K562 (cell line): Measurements from ENCODE around the gene JAKMIP1. TPM values are rescaled to one million over a fixed set of nuclear protein-coding genes. Genes with fewer than 3 reads are reported as not detected.

ENCODE experiments used
- ATAC-seq: fragments of 200-7000 bp; cut with Tn5 transposase; 3 replicates; pipeline ENCODE4 v1.9.1; 2020; ENCODE audit warnings: moderate library complexity
- BruUV-seq: library from RNA; stranded (reverse); fragments of 400-500 nt; replicated peaks from 2 replicates; lab custom pipeline; 2021; lab: Mats Ljungman, UMichigan
- CTCF ChIA-PET: fragments of 300-600 bp; formaldehyde crosslinking; extraction: SDS; loops from one replicate; lab custom pipeline; 2021; ENCODE audit warnings: low intra/inter-chr PET ratio; lab: Yijun Ruan, JAX
- POLR2A ChIA-PET: fragments of 300-600, 350-650 bp; sonication (Branson Sonifier 250); formaldehyde crosslinking; extraction: SDS; loops from one replicate; lab custom pipeline; 2021; ENCODE audit warnings: antibody characterized with exemption, inconsistent platforms; lab: Yijun Ruan, JAX
- DNase-seq, 4 experiments: peaks; one replicate each; pipeline versions ENCODE4 v3.0.0 to v3.0.0-alpha.2; 2011 to 2018; ENCODE audit warnings: low spot score in 3 of 4, mixed read lengths in 3 of 4; ENCODE audit errors: extremely low read depth in 1 of 4
- FAIRE-seq: peaks from 2 replicates; lab custom pipeline; 2011; peaks lifted over from hg19 to GRCh38; lab: Jason Lieb, UNC
- H2AFZ ChIP-seq: 2 replicates; pipeline ENCODE4 v1.6.0; 2011; ENCODE audit warnings: low read depth, low read length, control low read depth, inconsistent platforms
- H3K27ac ChIP-seq: fragments of 200-600 bp; 3 replicates; pipeline ENCODE4 v1.8.0; 2011; ENCODE audit warnings: low read depth, mild to moderate bottlenecking, control low read depth, inconsistent platforms, low read length, moderate library complexity, mixed read lengths; ENCODE audit errors: extremely low read depth
- H3K27me3 ChIP-seq, 2 experiments: fragments of 300-600 bp in 1 of 2; 2 replicates in 1 of 2; 3 replicates in 1 of 2; pipeline versions ENCODE4 v1.6.0 to v1.8.0; 2011; ENCODE audit warnings: inconsistent platforms in 2 of 2, low read length in 2 of 2, mild to moderate bottlenecking in 1 of 2, mixed read lengths in 1 of 2, moderate library complexity in 1 of 2; ENCODE audit not compliant: control insufficient read depth in 2 of 2, insufficient read depth in 2 of 2
- H3K36me3 ChIP-seq: fragments of 300-600 bp; 3 replicates; pipeline ENCODE4 v1.8.0; 2011; ENCODE audit warnings: mild to moderate bottlenecking, low read length, inconsistent platforms; ENCODE audit not compliant: control insufficient read depth, insufficient read depth
- H3K4me1 ChIP-seq, 2 experiments: fragments of 200-600 bp in 1 of 2; replicated peaks in 1 of 2; 2 replicates in 1 of 2; 3 replicates in 1 of 2; pipeline versions ENCODE4 v1.5.1 to v1.8.0; 2011; ENCODE audit warnings: inconsistent platforms in 2 of 2, low read length in 2 of 2, mild to moderate bottlenecking in 1 of 2, mixed read lengths in 1 of 2, moderate library complexity in 1 of 2; ENCODE audit not compliant: control insufficient read depth in 2 of 2, insufficient read depth in 2 of 2
- H3K4me2 ChIP-seq: 2 replicates; pipeline ENCODE4 v1.6.1; 2011; ENCODE audit warnings: low read length, control low read depth, inconsistent platforms, mixed read lengths; ENCODE audit not compliant: insufficient read depth
- H3K4me3 ChIP-seq: fragments of 200-600 bp; sonication (generic), shearing (Covaris generic); 2 replicates; pipeline ENCODE4 v1.5.1; 2016; ENCODE audit warnings: control low read depth, inconsistent platforms
- H3K79me2 ChIP-seq: fragments of 200-600 bp; 3 replicates; pipeline ENCODE4 v1.8.0; 2011; ENCODE audit warnings: low read length, inconsistent platforms; ENCODE audit not compliant: control insufficient read depth, insufficient read depth
- H3K9ac ChIP-seq, 2 experiments: 2 replicates each; pipeline versions ENCODE4 v1.6.0 to v1.6.1; 2011; ENCODE audit warnings: low read depth in 2 of 2, low read length in 2 of 2, control low read depth in 1 of 2, inconsistent platforms in 1 of 2, mild to moderate bottlenecking in 1 of 2, mixed read lengths in 1 of 2; ENCODE audit not compliant: insufficient read depth in 1 of 2
- H3K9me1 ChIP-seq: one replicate; pipeline ENCODE4 v1.6.0; 2011; ENCODE audit warnings: inconsistent platforms, mild to moderate bottlenecking, low read length, moderate library complexity; ENCODE audit not compliant: control insufficient read depth, insufficient read depth
- H3K9me3 ChIP-seq: replicated peaks from 2 replicates; pipeline ENCODE4 v1.5.1; 2011; ENCODE audit warnings: low read depth, low read length, inconsistent platforms; ENCODE audit not compliant: control insufficient read depth, insufficient read depth
- H4K20me1 ChIP-seq: replicated peaks from 2 replicates; pipeline ENCODE4 v1.6.1; 2011; ENCODE audit warnings: low read length, inconsistent platforms, mixed read lengths; ENCODE audit not compliant: control insufficient read depth, insufficient read depth
- ADNP ChIP-seq: fragments of 200-800 bp; sonication (Bioruptor generic); IDR thresholded peaks from 2 replicates; pipeline ENCODE4 v1.6.1; 2016; ENCODE audit warnings: missing genetic modification characterization, missing compliant biosample characterization
- CHD4 ChIP-seq: fragments of 200-600 bp; sonication (generic); IDR thresholded peaks from 3 replicates; pipeline ENCODE4 v1.6.1; 2012; ENCODE audit warnings: low read depth, mild to moderate bottlenecking, mixed read lengths, low read length, inconsistent platforms; ENCODE audit not compliant: insufficient read depth, insufficient replicate concordance, poor library complexity, severe bottlenecking
- GTF2F1 ChIP-seq: IDR thresholded peaks from 2 replicates; pipeline ENCODE4 v1.6.1; 2011; ENCODE audit warnings: low read depth, low read length, improper control_type of control experiment
- LCOR ChIP-seq: sonication (generic); formaldehyde crosslinking; IDR thresholded peaks from 2 replicates; pipeline ENCODE4 v1.8.0; 2022; ENCODE audit warnings: mild to moderate bottlenecking, missing genetic modification reagents
- NR1H2 ChIP-seq: sonication (generic); formaldehyde crosslinking; IDR thresholded peaks from 2 replicates; pipeline ENCODE4 v1.4.0; 2020; ENCODE audit warnings: mild to moderate bottlenecking, missing genetic modification reagents
- RHOXF2B ChIP-seq: fragments of 250-450 bp; sonication (Bioruptor Pico); conservative IDR thresholded peaks from 2 replicates; pipeline ENCODE4 v1.5.1; 2021
- SIX5 ChIP-seq, 2 experiments: IDR thresholded peaks; 2 replicates each; pipeline ENCODE4 v1.6.1; 2011; ENCODE audit warnings: low read length in 2 of 2, borderline replicate concordance in 1 of 2, low read depth in 1 of 2, mild to moderate bottlenecking in 1 of 2, moderate library complexity in 1 of 2; ENCODE audit not compliant: insufficient read depth in 1 of 2
- ZNF57 ChIP-seq: fragments of 450-650 bp; formaldehyde crosslinking; IDR thresholded peaks from 2 replicates; pipeline ENCODE4 v1.4.0; 2020; ENCODE audit warnings: mild to moderate bottlenecking, moderate library complexity
- ZNF696 ChIP-seq: fragments of 250-450 bp; sonication (Bioruptor Pico); conservative IDR thresholded peaks from 2 replicates; pipeline ENCODE4 v1.4.0; 2020; ENCODE audit warnings: mild to moderate bottlenecking, moderate library complexity
- WGBS: fragments of 100-300 bp; shearing (Covaris generic); methylation state at CpG from one replicate; pipeline ENCODE4 v1.1.6; 2016; ENCODE audit warnings: low coverage, mixed read lengths; ENCODE audit not compliant: insufficient coverage; ENCODE audit errors: missing lambda C conversion rate; 5-methylcytosine and 5-hydroxymethylcytosine counted together
- in situ Hi-C: fragments of 300-500 bp; cut with MboI; formaldehyde crosslinking; loops from 4 replicates; pipeline ENCODE4 v1.15.0; 2018; ENCODE audit warnings: inconsistent platforms, mixed read lengths
- intact Hi-C: fragments of 100-400 bp; cut with micrococcal nuclease; formaldehyde crosslinking; loops from 2 replicates; pipeline ENCODE4 v1.14.2; 2022
- polyA plus RNA-seq, 8 experiments: library from polyadenylated mRNA; depleted of rRNA in 4 of 8; stranded (reverse) in 5 of 8; unstranded in 3 of 8; fragments of >200 nt; fragmentation: Nextera tagmentation in 2 of 8; fragmentation: Illumina TruSeq in 1 of 8; extraction: Ambion mirVana in 2 of 8; extraction: Trizol in 1 of 8; gene quantifications; 2 replicates each; pipeline versions ENCODE4 v1.2.1 to v1.2.3, GENCODE V29; 2011 to 2014; ENCODE audit warnings: inconsistent platforms in 1 of 8, missing spikeins in 1 of 8
- total RNA-seq, 7 experiments: library from RNA; depleted of rRNA in 6 of 7; stranded (reverse); fragments of >200 nt in 6 of 7; fragmentation: Illumina TruSeq in 2 of 7; extraction: Trizol in 2 of 7; gene quantifications; 2 replicates each; pipeline versions ENCODE4 v1.2.1 to v1.2.3, GENCODE V29; 2011 to 2021; ENCODE audit warnings: low replicate concordance in 1 of 7
- TF ChIP-seq, protein P1 (sequence below): fragments of 200-800 bp; sonication (Bioruptor generic); IDR thresholded peaks from 2 replicates; pipeline ENCODE4 v1.6.1; 2016; ENCODE audit warnings: missing genetic modification characterization, missing compliant biosample characterization

Gene JAKMIP1
- total and polyA plus RNA-seq, 9 of the 15 experiments (the other 6 are each of a cell fraction or from before 2014, with no cell fraction given): not detected

DNA sequence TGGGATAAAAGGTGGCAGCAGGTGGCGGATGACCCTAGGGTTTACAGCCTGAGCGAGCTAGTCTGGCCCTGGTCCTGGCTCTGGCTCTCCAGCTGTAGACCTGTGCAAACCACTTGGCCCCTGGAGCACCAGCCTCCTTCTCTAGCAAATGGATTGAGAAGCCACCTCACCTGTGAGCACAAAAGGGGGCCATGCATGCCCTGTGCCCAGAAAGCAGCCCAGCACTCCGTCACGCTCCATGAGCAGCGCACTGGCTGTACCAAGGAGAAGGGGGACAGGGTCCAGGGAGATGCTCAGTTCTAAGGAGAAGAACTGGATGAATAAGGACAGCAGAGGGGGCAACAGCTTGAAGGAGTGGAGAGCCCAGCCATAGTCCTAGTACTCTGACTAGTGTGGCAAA lies 135.2 kb downstream of the JAKMIP1 start:
- Histone ChIP-seq H3K36me3 (no peaks in the 10 kb centered on the region), H3K9me1 (no peaks in the 10 kb centered on the region), H4K20me1 (no peaks in the 10 kb centered on the region), H2AFZ (no peak overlapping the region), H3K4me3 (no peak overlapping the region), H3K4me2 (no peak overlapping the region), H3K79me2 (no peaks in the 10 kb centered on the region), H3K9ac (no peak overlapping the region), H3K27me3 (peaks cover 0 to 19% of the 10 kb centered on the region in 2 experiments; a peak in 2 of 5 replicates), H3K4me1 (no peaks in the 10 kb centered on the region), H3K27ac (no peak overlapping the region), H3K9me3 (no peaks in the 10 kb centered on the region; the same call in 1 of the 2 replicates)
- ChIA-PET POLR2A (no interaction called here), CTCF (no interaction called here)
- intact Hi-C loops (no loop called here), in situ Hi-C loops (no loop called here)
- no peak for TF ChIP-seq RHOXF2B (CRISPR knock-in tag)
- TF ChIP-seq ZNF57 (CRISPR knock-in tag): no peak
- TF ChIP-seq LCOR: no peak
- no peak for TF ChIP-seq ADNP (tag)
- no peak for TF ChIP-seq CHD4
- no peak for TF ChIP-seq ZNF696
- TF ChIP-seq NR1H2 (CRISPR knock-in tag): no peak
- TF ChIP-seq SIX5 (IDR thresholded peaks at IDR 0.05; ENCODE audit: borderline replicate concordance in 1 of 2, insufficient read depth in 1 of 2, low read depth in 1 of 2, low read length in 2 of 2): no peak
- no peak for TF ChIP-seq GTF2F1
- TF ChIP-seq, protein P1, sequence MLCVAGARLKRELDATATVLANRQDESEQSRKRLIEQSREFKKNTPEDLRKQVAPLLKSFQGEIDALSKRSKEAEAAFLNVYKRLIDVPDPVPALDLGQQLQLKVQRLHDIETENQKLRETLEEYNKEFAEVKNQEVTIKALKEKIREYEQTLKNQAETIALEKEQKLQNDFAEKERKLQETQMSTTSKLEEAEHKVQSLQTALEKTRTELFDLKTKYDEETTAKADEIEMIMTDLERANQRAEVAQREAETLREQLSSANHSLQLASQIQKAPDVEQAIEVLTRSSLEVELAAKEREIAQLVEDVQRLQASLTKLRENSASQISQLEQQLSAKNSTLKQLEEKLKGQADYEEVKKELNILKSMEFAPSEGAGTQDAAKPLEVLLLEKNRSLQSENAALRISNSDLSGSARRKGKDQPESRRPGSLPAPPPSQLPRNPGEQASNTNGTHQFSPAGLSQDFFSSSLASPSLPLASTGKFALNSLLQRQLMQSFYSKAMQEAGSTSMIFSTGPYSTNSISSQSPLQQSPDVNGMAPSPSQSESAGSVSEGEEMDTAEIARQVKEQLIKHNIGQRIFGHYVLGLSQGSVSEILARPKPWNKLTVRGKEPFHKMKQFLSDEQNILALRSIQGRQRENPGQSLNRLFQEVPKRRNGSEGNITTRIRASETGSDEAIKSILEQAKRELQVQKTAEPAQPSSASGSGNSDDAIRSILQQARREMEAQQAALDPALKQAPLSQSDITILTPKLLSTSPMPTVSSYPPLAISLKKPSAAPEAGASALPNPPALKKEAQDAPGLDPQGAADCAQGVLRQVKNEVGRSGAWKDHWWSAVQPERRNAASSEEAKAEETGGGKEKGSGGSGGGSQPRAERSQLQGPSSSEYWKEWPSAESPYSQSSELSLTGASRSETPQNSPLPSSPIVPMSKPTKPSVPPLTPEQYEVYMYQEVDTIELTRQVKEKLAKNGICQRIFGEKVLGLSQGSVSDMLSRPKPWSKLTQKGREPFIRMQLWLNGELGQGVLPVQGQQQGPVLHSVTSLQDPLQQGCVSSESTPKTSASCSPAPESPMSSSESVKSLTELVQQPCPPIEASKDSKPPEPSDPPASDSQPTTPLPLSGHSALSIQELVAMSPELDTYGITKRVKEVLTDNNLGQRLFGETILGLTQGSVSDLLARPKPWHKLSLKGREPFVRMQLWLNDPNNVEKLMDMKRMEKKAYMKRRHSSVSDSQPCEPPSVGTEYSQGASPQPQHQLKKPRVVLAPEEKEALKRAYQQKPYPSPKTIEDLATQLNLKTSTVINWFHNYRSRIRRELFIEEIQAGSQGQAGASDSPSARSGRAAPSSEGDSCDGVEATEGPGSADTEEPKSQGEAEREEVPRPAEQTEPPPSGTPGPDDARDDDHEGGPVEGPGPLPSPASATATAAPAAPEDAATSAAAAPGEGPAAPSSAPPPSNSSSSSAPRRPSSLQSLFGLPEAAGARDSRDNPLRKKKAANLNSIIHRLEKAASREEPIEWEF (CRISPR knock-in tag): no peak
- no peak for ATAC-seq
- BruUV-seq: no TSS peak
- no peak for DNase-seq
- FAIRE-seq: no peak
- WGBS: 0% methylated on average over 5 of the region's 5 CpGs
